Thyroid gland (tissue), 4 donors: Measurements from ENCODE around the gene GALNTL6. TPM values are rescaled to one million over a fixed set of nuclear protein-coding genes. Genes with fewer than 3 reads are reported as not detected.
A peak's percentile ranks its signal among the peaks of the same experiment; 100 is the strongest.

Source experiments
- DNase-seq, 2 donors: peaks; one replicate each; pipeline ENCODE4 v3.0.0-alpha.2; 2019
- H3K27ac ChIP-seq, 3 donors: fragments of 200-600 bp; sonication (generic); 1 replicate in 2 of 3; 2 replicates in 1 of 3; pipeline ENCODE4 v1.5.1; 2016 to 2019; ENCODE audit warnings: mild to moderate bottlenecking in 1 of 3, moderate library complexity in 1 of 3
- H3K27me3 ChIP-seq: fragments of 200-600 bp; sonication (generic); one replicate; pipeline ENCODE4 v1.5.1; 2019
- H3K36me3 ChIP-seq, 2 donors: fragments of 200-600 bp; sonication (generic); one replicate each; pipeline ENCODE4 v1.5.1; 2016 to 2019
- H3K4me1 ChIP-seq, 2 donors: fragments of 200-600 bp; sonication (generic); one replicate each; pipeline ENCODE4 v1.5.1; 2017 to 2019
- H3K4me3 ChIP-seq, 3 donors: fragments of 200-600 bp; sonication (generic); replicated peaks in 1 of 3; 1 replicate in 2 of 3; 2 replicates in 1 of 3; pipeline ENCODE4 v1.5.1; 2016; ENCODE audit warnings: mild to moderate bottlenecking in 1 of 3
- H3K9me3 ChIP-seq: fragments of 200-600 bp; sonication (generic); one replicate; pipeline ENCODE4 v1.5.1; 2017
- POLR2A ChIP-seq, 2 donors: fragments of 450-650 bp; IDR thresholded peaks; one replicate each; pipeline ENCODE4 v1.6.1; 2017; ENCODE audit warnings: antibody characterized with exemption in 2 of 2, mild to moderate bottlenecking in 2 of 2, moderate library complexity in 1 of 2
- WGBS, 2 donors: methylation state at CpG; one replicate each; pipeline ENCODE4 v1.1.5; 2017; 5-methylcytosine and 5-hydroxymethylcytosine counted together
- intact Hi-C: fragments of 100-400 bp; cut with DNase I; formaldehyde crosslinking; loops from one replicate; pipeline ENCODE4 v1.15.1; 2023
- total RNA-seq, 4 donors: library from RNA; depleted of rRNA; stranded (reverse); fragments of >200 nt; gene quantifications; one replicate each; pipeline ENCODE4 v1.2.3, GENCODE V29; 2016
- TF ChIP-seq, protein P1 (sequence below), 6 experiments: fragments of 200-600 bp in 3 of 6; fragments of 450-650 bp in 3 of 6; sonication (generic) in 3 of 6; IDR thresholded peaks; one replicate each; pipeline ENCODE4 v1.5.1; 2016 to 2019; ENCODE audit warnings: antibody characterized with exemption in 6 of 6, mild to moderate bottlenecking in 2 of 6, inconsistent platforms in 1 of 6, moderate library complexity in 1 of 6

GALNTL6 gene
- total RNA-seq, 4 donors from 2014 or later: not detected

DNA sequence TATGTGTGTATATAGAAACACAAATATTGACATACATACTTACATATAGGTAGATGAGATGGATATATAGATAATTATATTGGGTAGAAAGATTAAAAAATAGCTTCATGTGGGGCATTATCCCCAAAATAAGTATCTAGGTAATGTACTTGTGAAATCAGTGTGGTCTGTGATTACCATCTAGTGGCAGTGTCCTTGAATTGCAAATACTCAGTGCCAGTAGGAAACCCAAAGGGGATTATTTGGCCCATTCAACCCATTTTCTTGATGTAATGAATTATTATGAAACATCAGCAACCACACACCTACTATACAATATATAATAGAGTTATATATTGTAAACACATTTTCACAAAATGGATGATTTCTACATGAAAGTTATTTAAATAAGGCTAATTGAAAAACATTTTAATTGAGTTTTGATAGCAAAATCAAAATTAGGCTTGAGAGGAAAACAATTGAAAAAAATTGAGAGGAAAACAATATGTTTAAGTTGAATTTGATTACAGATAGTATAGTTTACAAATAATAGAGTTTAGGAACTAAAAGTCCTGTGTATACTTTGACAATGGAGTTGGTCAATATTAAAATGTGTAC, 389.4 kb downstream of the GALNTL6 start:
- Histone ChIP-seq H3K36me3 (no peaks in the 10 kb centered on the region), H3K4me3 (no peak overlapping the region), H3K27me3 (no peaks in the 10 kb centered on the region), H3K4me1 (no peaks in the 10 kb centered on the region), H3K27ac (no peak overlapping the region), H3K9me3 (no peaks in the 10 kb centered on the region)
- DNase-seq: no peak
- TF ChIP-seq, protein P1, sequence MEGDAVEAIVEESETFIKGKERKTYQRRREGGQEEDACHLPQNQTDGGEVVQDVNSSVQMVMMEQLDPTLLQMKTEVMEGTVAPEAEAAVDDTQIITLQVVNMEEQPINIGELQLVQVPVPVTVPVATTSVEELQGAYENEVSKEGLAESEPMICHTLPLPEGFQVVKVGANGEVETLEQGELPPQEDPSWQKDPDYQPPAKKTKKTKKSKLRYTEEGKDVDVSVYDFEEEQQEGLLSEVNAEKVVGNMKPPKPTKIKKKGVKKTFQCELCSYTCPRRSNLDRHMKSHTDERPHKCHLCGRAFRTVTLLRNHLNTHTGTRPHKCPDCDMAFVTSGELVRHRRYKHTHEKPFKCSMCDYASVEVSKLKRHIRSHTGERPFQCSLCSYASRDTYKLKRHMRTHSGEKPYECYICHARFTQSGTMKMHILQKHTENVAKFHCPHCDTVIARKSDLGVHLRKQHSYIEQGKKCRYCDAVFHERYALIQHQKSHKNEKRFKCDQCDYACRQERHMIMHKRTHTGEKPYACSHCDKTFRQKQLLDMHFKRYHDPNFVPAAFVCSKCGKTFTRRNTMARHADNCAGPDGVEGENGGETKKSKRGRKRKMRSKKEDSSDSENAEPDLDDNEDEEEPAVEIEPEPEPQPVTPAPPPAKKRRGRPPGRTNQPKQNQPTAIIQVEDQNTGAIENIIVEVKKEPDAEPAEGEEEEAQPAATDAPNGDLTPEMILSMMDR (IDR thresholded peaks at IDR 0.05): peak in 1 of 6 experiments; percentile 21
- no peak for TF ChIP-seq POLR2A (IDR thresholded peaks at IDR 0.05)
- intact Hi-C loops: no loop called here

DNA sequence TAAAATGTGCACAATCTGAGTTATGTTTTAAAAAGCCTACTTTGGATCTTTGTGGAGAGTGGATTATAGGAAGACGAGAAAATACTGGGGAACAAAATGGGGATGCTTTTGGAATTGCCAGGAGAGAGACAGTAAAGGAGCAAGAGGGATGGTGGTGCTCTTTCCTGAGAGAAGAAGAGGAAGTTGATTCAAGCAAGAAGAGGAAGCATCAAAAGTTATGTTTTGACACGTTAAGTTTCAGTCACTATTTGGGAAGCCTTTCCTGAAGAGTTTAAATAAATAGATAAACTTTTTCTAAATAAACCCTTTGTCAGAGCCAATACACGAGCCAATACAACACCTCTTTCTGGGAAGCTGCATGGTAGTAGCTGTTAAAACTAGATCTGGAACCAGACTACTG, 394.1 kb downstream of the GALNTL6 start:
- H3K36me3 ChIP-seq: no peaks in the 10 kb centered on the region
- no peaks in the 10 kb centered on the region for H3K4me1 ChIP-seq
- no peak overlapping the region for H3K4me3 ChIP-seq
- H3K27me3 ChIP-seq: no peaks in the 10 kb centered on the region
- no peaks in the 10 kb centered on the region for H3K9me3 ChIP-seq
- 73 to 74% methylated on average over 3 of the region's 3 CpGs for WGBS, 2 donors
- no peak for DNase-seq
- intact Hi-C loops: no loop called here
- H3K27ac ChIP-seq: no peak overlapping the region
- no peak for TF ChIP-seq POLR2A (IDR thresholded peaks at IDR 0.05)
- TF ChIP-seq, protein P1 (IDR thresholded peaks at IDR 0.05): no peak

DNA sequence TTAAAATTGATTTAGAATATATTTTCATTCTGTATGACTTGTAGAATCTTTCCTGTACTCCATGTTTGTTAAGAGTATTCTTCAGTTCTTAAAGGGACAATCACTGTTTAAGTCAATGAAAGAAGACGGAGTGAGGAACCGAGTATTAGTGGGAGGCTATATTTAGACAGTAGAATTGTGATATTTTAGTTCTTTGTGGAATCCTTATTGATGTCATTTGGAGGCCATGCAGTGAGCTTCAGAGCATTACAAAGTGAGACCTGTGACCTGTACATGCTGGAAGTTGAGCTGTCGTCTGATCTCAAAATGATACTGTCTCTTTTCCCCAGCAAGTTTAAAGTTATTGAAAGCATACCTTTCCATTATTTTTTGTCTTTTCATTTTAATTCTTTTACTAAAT, 394.7 kb downstream of the GALNTL6 start:
- Histone ChIP-seq H3K27ac (no peak overlapping the region), H3K36me3 (no peaks in the 10 kb centered on the region), H3K4me1 (no peaks in the 10 kb centered on the region), H3K4me3 (no peak overlapping the region), H3K9me3 (no peaks in the 10 kb centered on the region), H3K27me3 (no peaks in the 10 kb centered on the region)
- TF ChIP-seq POLR2A (IDR thresholded peaks at IDR 0.05): no peak
- TF ChIP-seq, protein P1 (IDR thresholded peaks at IDR 0.05): no peak
- WGBS, 2 donors: 52 to 56% methylated on average over 3 of the region's 3 CpGs
- DNase-seq: no peak
- intact Hi-C loops: no loop called here

DNA sequence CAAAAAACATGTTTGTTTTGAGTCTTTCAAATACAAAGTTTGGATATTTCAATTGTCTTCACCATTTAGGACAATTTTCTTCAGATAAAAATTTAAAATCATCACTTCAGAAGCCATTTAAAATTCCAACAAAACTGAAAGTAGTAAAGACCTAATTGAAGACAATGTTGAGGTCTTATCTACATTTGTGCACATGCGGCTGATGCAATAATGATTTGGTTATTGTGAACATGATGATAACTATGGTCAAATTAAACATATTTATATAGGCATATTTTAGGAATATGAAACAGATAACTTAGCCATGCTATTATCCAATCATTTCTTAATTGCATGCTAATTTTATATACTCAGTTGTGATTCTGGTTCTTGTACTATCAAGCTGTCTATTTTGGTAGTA, 407.5 kb downstream of the GALNTL6 start:
- H3K9me3 ChIP-seq: no peaks in the 10 kb centered on the region
- no peak for TF ChIP-seq POLR2A (IDR thresholded peaks at IDR 0.05)
- TF ChIP-seq, protein P1 (IDR thresholded peaks at IDR 0.05): no peak
- intact Hi-C loops: no loop called here
- no peaks in the 10 kb centered on the region for H3K36me3 ChIP-seq
- 0% methylated on average over 1 of the region's 1 CpG for WGBS, 2 donors
- no peak overlapping the region for H3K27ac ChIP-seq
- H3K4me3 ChIP-seq: no peak overlapping the region
- no peak for DNase-seq
- H3K27me3 ChIP-seq: no peaks in the 10 kb centered on the region
- H3K4me1 ChIP-seq: no peaks in the 10 kb centered on the region

DNA sequence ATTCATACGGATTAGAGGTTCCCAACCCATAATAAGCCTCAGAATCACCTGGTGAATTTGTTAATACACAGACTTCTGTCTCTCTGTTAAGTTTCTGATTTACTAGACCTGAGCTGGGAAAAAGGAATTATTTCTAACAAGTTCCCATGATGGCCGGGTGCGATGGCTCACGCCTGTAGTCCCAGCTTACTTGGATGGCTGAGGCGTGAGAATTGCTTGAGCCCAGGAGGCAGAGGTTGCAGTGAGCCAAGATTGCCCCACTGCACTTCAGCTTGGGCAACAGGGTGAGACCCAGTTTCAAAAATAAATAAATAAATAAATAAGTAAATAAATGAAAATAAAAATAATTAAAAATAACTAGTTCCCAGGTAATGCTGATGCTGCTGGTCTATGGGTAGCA, 412.3 kb downstream of the GALNTL6 start:
- 96 to 97% methylated on average over 5 of the region's 5 CpGs for WGBS, 2 donors
- Histone ChIP-seq H3K4me3 (no peak overlapping the region), H3K9me3 (no peaks in the 10 kb centered on the region), H3K36me3 (no peaks in the 10 kb centered on the region), H3K27ac (no peak overlapping the region), H3K27me3 (no peaks in the 10 kb centered on the region), H3K4me1 (no peaks in the 10 kb centered on the region)
- intact Hi-C loops: no loop called here
- TF ChIP-seq, protein P1 (IDR thresholded peaks at IDR 0.05): no peak
- no peak for TF ChIP-seq POLR2A (IDR thresholded peaks at IDR 0.05)
- no peak for DNase-seq
